ENCODE data around the gene SERPINA4. TPM values are rescaled to one million over a fixed set of nuclear protein-coding genes. Genes with fewer than 3 reads are reported as not detected.

The SERPINA4 gene
- total and polyA plus RNA-seq, 2 of the 8 experiments (the other 6 are each of a cell fraction or from before 2014, with no cell fraction given): not detected

DNA sequence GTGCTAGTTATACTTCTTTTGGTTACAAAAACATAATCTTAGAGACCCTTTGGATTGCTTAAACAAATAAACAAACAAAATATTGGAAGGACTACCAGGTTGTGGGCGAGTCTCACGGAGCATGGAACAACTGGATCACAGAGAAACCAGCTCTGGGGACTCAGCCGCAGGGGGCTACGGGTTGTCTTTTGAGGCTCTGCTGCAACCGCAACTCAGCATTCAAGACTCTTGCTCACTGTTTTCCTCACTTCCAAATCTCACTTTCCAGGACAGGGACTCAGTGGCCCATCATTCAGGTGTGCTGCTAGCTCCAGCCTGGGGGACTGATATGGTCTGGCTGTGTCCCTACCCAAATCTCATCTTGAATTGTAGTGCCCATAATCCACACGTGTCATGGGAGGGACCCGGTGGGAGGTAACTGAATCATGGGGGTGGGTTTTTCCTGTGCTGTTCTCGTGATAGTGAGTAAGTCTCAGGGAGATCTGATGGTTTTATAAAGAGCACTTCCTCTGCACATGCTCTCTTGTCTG is 14.0 kb upstream of the SERPINA4 start:
- Histone ChIP-seq H2BK20ac (ENCODE audit: low read length) (no peak overlapping the region), H3K23ac (ENCODE audit: insufficient read length) (no peak overlapping the region), H4K20me1 (replicated peaks in 1 of 2; ENCODE audit: control insufficient read depth in 1 of 2, insufficient read depth in 2 of 2, low read length in 2 of 2) (no peaks in the 10 kb centered on the region), H3K36me3 (ENCODE audit: control insufficient read depth in 2 of 4, insufficient read depth in 4 of 4, low read length in 3 of 4) (no peaks in the 10 kb centered on the region), H3K9me3 (ENCODE audit: insufficient read depth in 2 of 2, low read depth in 1 of 2, low read length in 1 of 2) (no peaks in the 10 kb centered on the region), H3K27me3 (replicated peaks in 1 of 4; ENCODE audit: control insufficient read depth in 3 of 4, extremely low read depth in 1 of 4, insufficient read depth in 3 of 4, low read length in 3 of 4) (no peaks in the 10 kb centered on the region), H4K8ac (ENCODE audit: extremely low read depth, insufficient read depth, low read length) (no peak overlapping the region), H3K79me2 (ENCODE audit: control insufficient read depth in 1 of 2, insufficient read depth in 2 of 2, low read length in 2 of 2) (no peaks in the 10 kb centered on the region), H3K4ac (replicated peaks; ENCODE audit: insufficient read length, low read depth, low read length) (no peak overlapping the region), H4K91ac (replicated peaks; ENCODE audit: insufficient read length, low read length) (no peak overlapping the region), H3K14ac (ENCODE audit: insufficient read length) (no peak overlapping the region), H2BK15ac (ENCODE audit: low read length) (no peak overlapping the region), H3K79me1 (ENCODE audit: low read depth, low read length) (no peaks in the 10 kb centered on the region), H2BK120ac (replicated peaks; ENCODE audit: low read depth, low read length) (no peak overlapping the region), H3K4me3 (ENCODE audit: extremely low read depth in 1 of 4, insufficient read depth in 2 of 4, low read depth in 3 of 4, low read length in 4 of 4) (no peak overlapping the region), H2BK5ac (ENCODE audit: low read depth, low read length) (no peak overlapping the region), H4K5ac (ENCODE audit: insufficient read length, low read depth, low read length) (no peak overlapping the region), H3K4me1 (replicated peaks in 1 of 4; ENCODE audit: control insufficient read depth in 3 of 4, insufficient read depth in 4 of 4, low read length in 3 of 4) (peaks cover 0 to 9% (median 7%) of the 10 kb centered on the region in 4 experiments), H3K4me2 (ENCODE audit: insufficient read depth in 1 of 2, low read depth in 2 of 2, low read length in 2 of 2) (no peak overlapping the region), H2AK5ac (ENCODE audit: low read depth, low read length) (no peak overlapping the region), H3K23me2 (ENCODE audit: low read depth, low read length) (no peaks in the 10 kb centered on the region), H3K9ac (replicated peaks in 1 of 4; ENCODE audit: extremely low read depth in 1 of 4, low read depth in 3 of 4, low read length in 3 of 4) (no peak overlapping the region), H3K18ac (ENCODE audit: extremely low read depth, low read length) (no peak overlapping the region), H2BK12ac (ENCODE audit: low read depth, low read length) (no peak overlapping the region), H2AFZ (ENCODE audit: low read length) (no peak overlapping the region), H3K56ac (replicated peaks; ENCODE audit: insufficient read length, low read depth, low read length) (no peak overlapping the region), H3K27ac (ENCODE audit: low read depth, low read length) (no peak overlapping the region)
- no peak for DNase-seq (ENCODE audit: low read depth in 1 of 2, low spot score in 2 of 2)
- 95% methylated on average over 8 of the region's 8 CpGs; no CpG with 5 or more reads in 1 of the 2 experiments for WGBS, 2 experiments (ENCODE audit: extremely low coverage in 1 of 2, insufficient coverage in 1 of 2, insufficient read length in 1 of 2, insufficient replicate concordance in 2 of 2, low coverage in 1 of 2, low lambda C conversion rate in 2 of 2, missing lambda C conversion rate in 1 of 2)
- FAIRE-seq: no peak
- ChIA-PET CTCF (ENCODE audit: partially characterized antibody) (interaction anchor here (3.1 to 5.5 kb wide), 2 partner anchors 60 to 114 kb away, joined by 15 to 53 read pairs; no protein-coding TSS in a partner anchor), POLR2A (ENCODE audit: partially characterized antibody) (no interaction called here)
- TF ChIP-seq ASH2L (IDR thresholded peaks at IDR 0.05; ENCODE audit: low read length) (no peak), BRCA1 (IDR thresholded peaks at IDR 0.05; ENCODE audit: low read depth, low read length) (no peak), SAP30 (IDR thresholded peaks at IDR 0.05; ENCODE audit: insufficient read depth, insufficient replicate concordance, low read length) (no peak)

Data from H1 (cell line).